ENCODE data around the gene ROCK2. TPM values are rescaled to one million over a fixed set of nuclear protein-coding genes. Genes with fewer than 3 reads are reported as not detected.
A peak's percentile ranks its signal among the peaks of the same experiment; 100 is the strongest.

Gene ROCK2
- total and polyA plus RNA-seq, 2 of the 13 experiments (the other 11 are each of a cell fraction or from before 2014, with no cell fraction given): 38.1 to 119 TPM

GRCh38 chr2:11155381-11156035 lies 188.9 kb downstream of the ROCK2 start, which contains the start of gene SLC66A3 (continued):
- TF ChIP-seq TCF12 (IDR thresholded peaks at IDR 0.05) (no peak), TCF12 (CRISPR knock-in tag; IDR thresholded peaks at IDR 0.05) (no peak), HDAC6 (IDR thresholded peaks at IDR 0.05; ENCODE audit: low read depth, low read length) (no peak; the same call in 1 of the 2 replicates), MTF1 (CRISPR knock-in tag; IDR thresholded peaks at IDR 0.05) (no peak), ZNF430 (CRISPR knock-in tag; IDR thresholded peaks at IDR 0.05) (no peak), ZNF10 (CRISPR knock-in tag; IDR thresholded peaks at IDR 0.05; ENCODE audit: borderline replicate concordance, low read depth) (0 out of 2 replicates have a peak, but pooled peaks have one; percentile 26), NFE2 (CRISPR knock-in tag; IDR thresholded peaks at IDR 0.05) (no peak), MEIS2 (CRISPR knock-in tag; IDR thresholded peaks at IDR 0.05) (peak; percentile 79), ZNF101 (CRISPR knock-in tag; IDR thresholded peaks at IDR 0.05; ENCODE audit: borderline replicate concordance, low read depth) (no peak), ZNF777 (CRISPR knock-in tag; IDR thresholded peaks at IDR 0.05) (peak; percentile 45; the same call in 1 of the 2 replicates), EZH2 (conservative IDR thresholded peaks at IDR 0.05; ENCODE audit: low read depth, low read length) (no peak), ZNF12 (CRISPR knock-in tag; IDR thresholded peaks at IDR 0.05) (0 out of 2 replicates have a peak, but pooled peaks have one; percentile 20), FOXO4 (CRISPR knock-in tag; conservative IDR thresholded peaks at IDR 0.05) (0 out of 2 replicates have a peak, but pooled peaks have one; percentile 82), NR1H2 (CRISPR knock-in tag; IDR thresholded peaks at IDR 0.05; ENCODE audit: borderline replicate concordance, low read depth) (no peak), RFX5 (IDR thresholded peaks at IDR 0.05; ENCODE audit: low read depth, low read length) (no peak), NFRKB (IDR thresholded peaks at IDR 0.05) (no peak), ZNF562 (CRISPR knock-in tag; IDR thresholded peaks at IDR 0.05; ENCODE audit: borderline replicate concordance) (no peak), AKNA (CRISPR knock-in tag; IDR thresholded peaks at IDR 0.05; ENCODE audit: borderline replicate concordance) (no peak), SMAD9 (CRISPR knock-in tag; IDR thresholded peaks at IDR 0.05) (no peak), ETV6 (CRISPR knock-in tag; conservative IDR thresholded peaks at IDR 0.05) (no peak; the same call in 1 of the 2 replicates), ATF3 (CRISPR knock-in tag; IDR thresholded peaks at IDR 0.05) (no peak), KDM1A (CRISPR knock-in tag; IDR thresholded peaks at IDR 0.05) (peak; percentile 83; the same call in 1 of the 2 replicates), RNF2 (conservative IDR thresholded peaks at IDR 0.05; ENCODE audit: low read depth) (peak; percentile 66; the same call in 1 of the 2 replicates), CREM (IDR thresholded peaks at IDR 0.05) (no peak), CREM (CRISPR knock-in tag; IDR thresholded peaks at IDR 0.05) (no peak)

All from HepG2 (cell line).